Stimulated activated CD8-positive, alpha-beta memory T cell treated with anti-CD3 and anti-CD28 coated beads, Interleukin-4, amount 100 ng/mL, for 24 hours (primary cell): ENCODE results near the gene PCSK9.
"Not testable (repeated sequence)": the region's sequence is repeated elsewhere in the genome, so short reads cannot be mapped to it uniquely, and the experiment has no call there.

Experiments
- DNase-seq: peaks from one replicate; pipeline ENCODE4 v3.0.0-alpha.2; 2020; ENCODE audit warnings: low read depth

The PCSK9 gene

DNA sequence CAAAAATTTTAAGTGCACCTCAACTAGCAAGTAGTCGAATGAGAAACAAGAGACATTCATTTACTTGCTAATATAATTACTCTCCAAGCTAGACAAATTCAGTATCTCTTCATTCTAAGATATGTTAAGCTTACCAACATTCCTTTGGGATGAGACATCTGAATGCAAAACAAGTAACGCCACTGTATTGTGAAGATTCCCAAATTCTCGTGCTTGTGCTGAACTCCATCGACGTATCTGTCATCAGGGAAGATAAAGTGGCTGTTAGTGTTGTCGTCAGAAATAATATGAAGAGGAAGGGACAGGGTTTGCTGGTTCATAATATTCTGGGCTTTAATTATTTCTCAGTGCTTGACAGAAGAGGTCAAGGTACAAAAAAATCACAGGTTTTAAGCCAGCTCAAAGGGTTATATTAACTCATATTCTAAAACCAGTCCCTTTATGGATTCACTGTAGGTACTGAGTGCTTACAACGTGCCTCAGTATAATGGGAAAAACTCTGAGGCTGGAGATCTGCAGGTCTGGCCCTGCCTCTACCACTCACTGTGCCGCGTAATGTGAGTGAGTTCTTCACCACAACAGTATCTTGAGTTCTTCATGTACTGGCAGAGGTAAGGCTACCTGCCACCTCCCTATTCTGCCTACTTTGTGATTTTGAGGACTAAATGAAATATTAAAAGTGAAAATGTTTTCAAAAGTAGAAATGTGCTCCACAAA, 42.0 kb downstream of the PCSK9 start:
- no peak for DNase-seq

DNA sequence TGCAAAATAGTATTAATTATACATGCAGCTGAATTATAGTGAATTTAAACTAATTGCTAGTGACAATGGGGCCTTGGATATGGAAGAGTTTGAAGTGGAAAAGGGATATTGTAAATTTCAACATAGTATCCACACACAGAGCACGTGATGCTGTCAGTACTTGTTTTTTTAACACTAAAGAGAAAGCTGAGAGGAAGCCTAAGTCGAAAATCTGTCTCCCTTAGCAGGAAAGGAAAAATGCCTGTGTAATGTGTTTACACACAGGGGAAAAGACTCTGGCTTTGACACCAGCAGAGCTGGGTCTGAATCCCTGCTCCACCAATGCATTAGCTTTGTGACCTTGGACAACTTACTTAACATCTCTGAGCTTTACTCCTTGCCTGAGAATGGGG, 42.6 kb downstream of the PCSK9 start:
- DNase-seq, result no peak

DNA sequence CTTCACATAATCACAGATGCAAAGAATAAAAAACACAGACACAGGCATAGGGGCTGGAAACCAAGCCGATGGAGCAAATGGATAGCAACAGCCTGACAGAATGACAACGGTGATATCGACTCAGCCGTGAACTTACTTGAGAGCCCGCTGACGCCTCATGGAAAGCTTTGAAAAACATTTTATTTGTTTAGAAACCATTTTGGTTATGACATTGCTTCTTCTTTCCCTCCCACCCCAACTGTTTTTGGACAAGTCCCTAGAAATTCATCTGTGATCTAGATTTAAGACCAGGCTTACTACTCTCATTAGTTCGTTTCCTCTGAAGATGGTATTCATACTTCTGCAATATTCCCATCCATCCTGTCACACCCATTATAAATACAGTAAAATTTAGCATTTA, 44.9 kb downstream of the PCSK9 start:
- DNase-seq, result no peak

DNA sequence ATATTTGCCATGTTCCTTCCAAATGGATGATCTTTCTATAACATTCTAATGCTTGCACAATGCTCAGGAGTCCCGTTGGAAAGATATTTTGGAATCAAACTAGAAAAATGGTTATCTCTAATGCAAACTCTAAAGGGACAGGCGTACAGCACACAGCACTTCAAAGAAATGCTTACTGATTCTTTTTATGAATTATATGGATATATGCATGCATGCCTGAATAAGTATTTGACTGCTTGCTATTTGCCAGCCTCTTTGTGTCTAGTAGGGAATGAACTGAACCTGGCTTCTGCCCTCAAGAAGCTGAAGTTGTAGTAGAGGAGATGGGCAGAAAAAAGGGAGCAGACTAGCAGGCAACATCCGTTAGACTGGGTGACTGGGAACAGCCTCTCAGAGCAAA, 48.1 kb downstream of the PCSK9 start:
- DNase-seq, result no peak

DNA sequence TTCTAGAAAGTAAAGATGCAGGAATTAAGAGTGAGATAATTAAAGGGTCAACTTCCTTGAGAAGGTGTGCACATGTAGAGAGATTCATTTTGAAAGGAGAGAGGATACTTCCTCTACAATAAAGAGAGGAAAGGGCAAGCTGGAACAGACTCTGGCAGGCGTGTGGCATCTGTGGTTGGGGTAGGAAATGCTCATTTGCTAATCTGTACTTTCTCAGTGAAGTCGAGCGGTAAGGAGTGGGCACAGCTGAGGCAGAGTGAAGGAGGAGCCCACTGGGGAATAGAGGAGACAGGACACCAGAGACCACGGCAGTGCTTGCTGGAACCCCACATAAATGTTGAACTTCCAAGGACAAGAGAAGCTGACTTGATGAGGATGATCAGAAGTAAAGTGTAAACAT, 49.1 kb downstream of the PCSK9 start:
- no peak for DNase-seq

DNA sequence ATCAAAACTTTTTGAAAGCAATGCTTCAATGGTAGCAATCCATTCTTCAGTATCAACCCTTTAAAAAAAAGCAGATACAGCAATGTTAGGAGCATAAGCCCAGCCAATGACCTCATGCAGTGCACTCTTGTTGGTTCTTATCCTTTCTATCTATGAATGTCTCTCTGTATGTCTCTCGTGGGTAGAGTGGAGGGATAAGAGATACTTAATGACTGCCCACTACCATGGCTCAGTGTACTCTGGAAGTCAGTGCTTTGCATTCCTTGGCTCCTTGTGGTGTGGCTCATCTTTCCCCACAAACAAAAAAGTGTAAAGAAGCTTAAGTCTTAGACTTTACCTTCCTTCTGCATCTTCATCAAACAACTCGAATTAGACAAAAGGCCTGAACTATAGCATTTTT, 50.3 kb downstream of the PCSK9 start:
- no peak for DNase-seq

DNA sequence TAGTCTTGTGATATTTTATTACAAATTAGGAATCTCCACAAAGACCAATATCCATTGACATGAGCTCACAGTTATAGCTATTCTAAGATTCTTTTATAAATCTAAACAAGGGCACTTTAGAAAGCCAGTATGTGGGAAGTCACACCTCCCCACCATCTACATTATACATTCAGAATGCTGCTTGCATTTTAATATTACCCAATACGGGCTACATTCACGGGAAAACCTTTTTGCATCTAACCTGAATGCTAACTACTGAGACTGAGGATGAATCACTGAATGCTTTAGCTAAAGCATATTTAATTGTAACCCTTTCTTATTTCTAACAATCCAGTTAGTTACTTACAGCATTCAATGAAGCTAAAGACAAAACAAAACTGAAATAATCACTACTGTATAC, 53.1 kb downstream of the PCSK9 start:
- no peak for DNase-seq

DNA sequence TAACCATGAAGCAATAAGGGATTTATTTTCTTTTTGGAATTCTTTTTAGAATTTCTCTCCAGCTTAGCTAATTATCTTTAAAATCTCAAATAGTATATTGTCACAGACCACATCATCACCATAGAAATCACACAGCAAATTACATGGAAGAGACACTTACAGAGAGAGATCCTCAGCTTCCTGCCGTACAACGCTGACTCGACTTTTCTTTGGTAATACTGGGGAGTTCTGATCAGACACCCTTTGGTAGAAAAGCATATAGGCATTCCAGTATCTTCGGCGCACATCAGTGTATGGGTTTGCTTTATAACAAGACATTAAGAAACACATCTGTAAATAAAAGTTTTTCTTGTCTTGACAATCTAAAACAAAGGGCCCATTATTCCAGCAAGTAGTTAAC, 55.7 kb downstream of the PCSK9 start:
- no peak for DNase-seq

DNA sequence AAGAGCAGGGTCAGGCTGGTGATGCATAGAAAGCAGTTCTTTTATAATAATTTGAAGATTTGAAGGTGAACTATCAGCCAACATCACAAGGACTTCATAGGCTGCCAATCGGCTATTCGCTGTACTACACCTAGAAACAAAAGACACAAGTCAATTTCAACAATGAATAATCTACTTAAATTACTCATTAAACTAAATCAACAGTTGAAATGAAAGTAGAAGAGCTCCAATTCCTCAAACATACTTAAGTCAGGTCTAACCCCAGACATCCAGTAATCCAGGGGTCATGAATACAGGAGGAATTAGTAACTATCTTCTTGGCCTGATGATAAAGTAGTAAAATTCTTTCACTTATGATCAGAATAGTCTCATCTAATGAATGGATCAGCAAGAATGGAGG, 64.5 kb downstream of the PCSK9 start:
- DNase-seq, result no peak

DNA sequence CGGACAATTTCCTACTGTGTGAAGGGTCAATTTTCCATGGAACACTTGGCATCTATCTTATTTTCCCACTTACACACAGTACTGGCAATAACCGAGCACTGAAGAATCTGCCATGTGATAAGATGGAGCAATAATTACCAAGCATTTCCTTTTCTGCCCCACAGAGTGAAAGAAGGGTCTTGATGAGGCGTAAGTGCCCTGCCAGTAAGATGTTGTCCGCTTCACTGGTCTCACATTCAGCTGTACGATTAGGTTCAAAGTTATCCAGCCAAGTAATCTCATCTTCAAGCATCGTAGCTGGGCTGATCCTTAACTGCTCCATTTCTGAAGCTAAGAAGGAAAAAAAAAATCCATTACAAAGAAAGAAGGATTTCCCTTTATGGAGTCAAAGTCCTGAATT, 67.8 kb downstream of the PCSK9 start:
- DNase-seq, result no peak

DNA sequence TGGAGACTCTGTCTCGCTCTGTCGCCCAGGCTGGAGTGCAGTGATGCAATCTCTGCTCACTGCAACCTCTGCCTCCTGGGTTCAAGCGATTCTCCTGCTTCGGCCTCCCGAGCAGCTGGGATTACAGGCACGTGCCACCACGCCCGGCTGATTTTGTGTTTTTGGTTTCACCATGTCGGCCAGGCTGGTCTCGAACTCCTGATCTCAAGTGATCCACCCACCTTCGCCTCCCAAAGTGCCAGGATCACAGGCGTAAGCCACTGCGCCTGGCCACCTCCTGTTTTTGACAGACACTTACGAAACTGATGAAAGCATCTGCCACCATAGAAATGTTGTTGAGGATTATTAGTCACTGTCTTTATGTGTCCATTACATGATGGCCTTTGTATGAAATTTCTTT, 69.7 kb downstream of the PCSK9 start:
- not testable (repeated sequence) for DNase-seq
